GM12891 (cell line): ENCODE data around the gene LELP1.

ENCODE experiments used
- PAX5 ChIP-seq: IDR thresholded peaks from 2 replicates; pipeline ENCODE4 v1.6.1; 2011; ENCODE audit warnings: low read length, moderate library complexity, mild to moderate bottlenecking; ENCODE audit not compliant: insufficient read depth, severe bottlenecking
- POLR2A ChIP-seq: IDR thresholded peaks from 2 replicates; pipeline ENCODE4 v1.6.1; 2011; ENCODE audit warnings: low read depth, low read length, control low read depth
- POLR2AphosphoS5 ChIP-seq: IDR thresholded peaks from 2 replicates; pipeline ENCODE4 v1.6.1; 2011; ENCODE audit warnings: low read depth, low read length, control low read depth
- POU2F2 ChIP-seq: IDR thresholded peaks from 2 replicates; pipeline ENCODE4 v1.6.1; 2011; ENCODE audit warnings: low read depth, mild to moderate bottlenecking, control low read depth, low read length, moderate library complexity
- TAF1 ChIP-seq: IDR thresholded peaks from 2 replicates; pipeline ENCODE4 v1.6.1; 2011; ENCODE audit warnings: low read depth, low read length, control low read depth

DNA sequence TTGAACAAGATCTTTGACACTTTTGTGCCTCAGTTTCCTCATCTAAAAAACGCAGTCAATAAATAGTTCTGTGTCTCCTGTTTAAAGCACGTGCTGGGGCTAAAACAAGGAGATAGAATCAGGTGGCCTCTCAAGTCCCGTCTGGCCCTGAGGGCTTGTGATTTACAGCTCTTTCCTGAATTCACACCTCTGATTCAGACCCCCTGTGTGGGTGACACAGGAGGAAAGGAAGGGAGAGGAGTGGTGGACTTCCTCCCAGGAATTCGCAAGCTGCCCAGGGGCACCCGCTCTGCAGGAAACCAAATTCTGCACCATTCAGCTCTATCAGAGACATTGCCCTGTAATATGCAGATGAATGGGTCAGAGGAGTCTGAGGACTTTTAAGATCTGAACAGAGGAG, 9.0 kb downstream of the LELP1 start:
- TF ChIP-seq POLR2A = no peak
- TF ChIP-seq POLR2AphosphoS5 = no peak
- no peak for TF ChIP-seq TAF1
- no peak for TF ChIP-seq POU2F2
- TF ChIP-seq PAX5 = no peak
